Effector CD4-positive, alpha-beta T cell (primary cell): ENCODE results near the gene VASH2.
"Not testable (repeated sequence)": the region's sequence is repeated elsewhere in the genome, so short reads cannot be mapped to it uniquely, and the experiment has no call there.

Experiments used
- DNase-seq: peaks from one replicate; pipeline ENCODE4 v3.0.0-alpha.2; 2020

The VASH2 gene

GRCh38 chr1:212981571-212982328, 31.4 kb downstream of the VASH2 start:
- no peak for DNase-seq

- DNase-seq = no peak
Measured at GRCh38 chr1:212982430-212983152, 32.2 kb downstream of the VASH2 start.

- no peak for DNase-seq
Measured at GRCh38 chr1:212983482-212983881, 33.1 kb downstream of the VASH2 start.

- no peak for DNase-seq
Measured at GRCh38 chr1:212984522-212985291, 34.4 kb downstream of the VASH2 start.

- DNase-seq = no peak
Measured at GRCh38 chr1:212986551-212986950, 36.2 kb downstream of the VASH2 start.

- no peak for DNase-seq
Measured at GRCh38 chr1:212987702-212988322, 37.5 kb downstream of the VASH2 start.

- DNase-seq = no peak
Measured at GRCh38 chr1:212990276-212990675, 39.9 kb downstream of the VASH2 start.

GRCh38 chr1:212993960-212994359, 43.6 kb downstream of the VASH2 start:
- DNase-seq = not testable (repeated sequence)

GRCh38 chr1:212994926-212995325, 44.6 kb downstream of the VASH2 start:
- DNase-seq = no peak

- no peak for DNase-seq
Measured at GRCh38 chr1:213003256-213003655, 52.9 kb downstream of the VASH2 start.

- no peak for DNase-seq
Measured at GRCh38 chr1:213008564-213008963, 58.2 kb downstream of the VASH2 start.

GRCh38 chr1:213014642-213015041, 64.3 kb downstream of the VASH2 start:
- DNase-seq = no peak

GRCh38 chr1:213015099-213016050, 65.0 kb downstream of the VASH2 start, which contains the start of gene ANGEL2:
Gene ANGEL2, minus strand, starts transcription at chr1:213015867. Its CDS starts 196 bp downstream, at chr1:213015671.
- DNase-seq = peak; percentile 94

GRCh38 chr1:213017447-213018273, 67.3 kb downstream of the VASH2 start:
- DNase-seq = no peak

GRCh38 chr1:213019450-213019849, 69.1 kb downstream of the VASH2 start:
- no peak for DNase-seq

- DNase-seq = no peak
Measured at GRCh38 chr1:213020016-213020415, 69.7 kb downstream of the VASH2 start.

GRCh38 chr1:213027024-213027423, 76.7 kb downstream of the VASH2 start:
- DNase-seq = not testable (repeated sequence)

GRCh38 chr1:213032651-213033050, 82.3 kb downstream of the VASH2 start:
- no peak for DNase-seq

GRCh38 chr1:213034713-213035112, 84.4 kb downstream of the VASH2 start:
- DNase-seq = no peak

- DNase-seq = no peak
Measured at GRCh38 chr1:213035573-213035972, 85.2 kb downstream of the VASH2 start.
